Left colon (tissue), 2 donors: ENCODE data around the gene SHB. TPM values are rescaled to one million over a fixed set of nuclear protein-coding genes. Genes with fewer than 3 reads are reported as not detected.
"Not testable (repeated sequence)": the region's sequence is repeated elsewhere in the genome, so short reads cannot be mapped to it uniquely, and the experiment has no call there.

Experiments used
- ATAC-seq: fragments of 200-7000 bp; cut with Tn5 transposase; one replicate; pipeline ENCODE4 v1.9.1; 2020; ENCODE audit warnings: mild to moderate bottlenecking, moderate library complexity
- DNase-seq, 2 donors: peaks; one replicate each; pipeline ENCODE4 v3.0.0-alpha.2; 2020
- intact Hi-C, 2 donors: fragments of 100-400 bp; cut with DNase I in 1 of 2; cut with micrococcal nuclease in 1 of 2; formaldehyde crosslinking; loops; one replicate each; pipeline versions ENCODE4 v1.11.2 to v1.14.0; 2022; cut with DNase I, micrococcal nuclease
- total RNA-seq, 2 donors: library from RNA; stranded (reverse); fragmentation: NEBNext Ultra II Directional; extraction: Animal tissue kit (Norgen Biotek cat#: 25700); gene quantifications; one replicate each; pipeline ENCODE4 v1.2.1, GENCODE V29; 2021
- donor health status: DM: no; HTN: no; CAD: no.
- donor health status: DM: yes; HTN: yes; CAD: no.

Gene SHB
- total RNA-seq, 2 donors from 2014 or later: 19.6 to 26.2 TPM

DNA sequence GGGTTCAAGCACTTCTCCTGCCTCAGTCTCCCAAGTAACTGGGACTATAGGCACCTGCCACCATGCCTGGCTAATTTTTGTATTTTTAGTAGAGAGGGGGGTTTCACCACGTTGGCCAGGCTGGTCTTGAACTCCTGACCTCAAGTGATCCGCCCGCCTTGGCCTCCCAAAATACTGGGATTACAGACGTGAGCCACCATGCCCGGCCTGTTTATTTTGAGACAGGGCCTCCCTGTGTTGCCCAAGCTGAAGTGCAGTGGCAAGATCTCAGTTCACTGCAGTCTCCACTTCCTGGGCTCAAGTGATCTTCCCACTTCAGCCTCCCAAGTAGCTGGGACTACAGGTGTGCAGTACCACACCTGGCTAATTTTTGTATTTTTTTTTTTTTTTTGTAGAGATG lies 159.2 kb downstream of the SHB start:
- not testable (repeated sequence) for ATAC-seq, DNase-seq
- intact Hi-C loops: loop anchor here in 1 of 2 donors (5.0 to 10.0 kb wide), 3 partner anchors 175 to 455 kb away; no protein-coding TSS in a partner anchor

DNA sequence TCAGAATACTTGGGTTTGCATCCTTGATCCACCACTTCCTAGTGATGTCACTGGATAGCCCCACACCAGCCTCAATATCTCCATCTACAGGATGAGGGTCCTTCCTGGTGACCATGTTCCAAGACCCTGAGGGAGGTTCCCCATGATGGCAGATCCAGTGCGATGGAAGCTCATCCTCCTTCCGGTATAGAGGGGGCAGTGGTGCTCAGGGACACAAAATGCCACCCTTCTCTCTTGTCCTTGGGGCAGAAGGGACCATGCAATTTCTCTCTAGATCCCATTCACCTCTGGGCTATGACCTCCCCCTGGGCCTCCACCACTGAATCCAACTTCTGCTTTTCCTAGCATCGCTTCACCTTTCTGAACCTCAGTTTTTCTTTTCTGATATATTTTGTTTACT lies 159.7 kb downstream of the SHB start:
- ATAC-seq (no peak), DNase-seq (no peak)
- intact Hi-C loops: loop anchor here in 1 of 2 donors (5.0 to 10.0 kb wide), 2 partner anchors 253 to 455 kb away; no protein-coding TSS in a partner anchor

DNA sequence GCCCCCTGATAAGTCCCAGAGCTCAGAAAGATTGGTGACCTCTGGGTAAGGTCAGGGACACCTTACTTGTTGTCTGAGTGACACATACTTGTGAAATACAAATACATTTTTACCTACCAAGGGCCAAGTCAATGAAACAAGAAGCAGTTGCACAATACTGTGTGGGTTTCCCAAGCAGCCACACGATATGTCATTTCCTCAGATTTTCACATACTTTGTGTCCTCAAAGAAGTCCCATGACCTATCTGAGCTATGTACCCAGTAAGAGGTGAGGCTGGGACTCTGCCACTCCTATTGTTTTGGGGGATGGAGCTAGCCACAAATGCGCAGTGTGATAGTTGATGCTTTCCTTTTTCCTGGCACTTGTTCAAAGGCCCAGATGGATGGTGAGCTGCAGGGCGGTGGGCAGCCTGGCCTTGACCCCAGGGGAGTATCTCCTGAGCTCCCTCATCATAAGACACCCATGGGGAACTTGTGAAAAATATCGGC lies 160.3 kb downstream of the SHB start:
- intact Hi-C loops: loop anchor here in 1 of 2 donors (5.0 to 10.0 kb wide), 2 partner anchors 254 to 456 kb away; no protein-coding TSS in a partner anchor
- ATAC-seq (no peak), DNase-seq (no peak)

DNA sequence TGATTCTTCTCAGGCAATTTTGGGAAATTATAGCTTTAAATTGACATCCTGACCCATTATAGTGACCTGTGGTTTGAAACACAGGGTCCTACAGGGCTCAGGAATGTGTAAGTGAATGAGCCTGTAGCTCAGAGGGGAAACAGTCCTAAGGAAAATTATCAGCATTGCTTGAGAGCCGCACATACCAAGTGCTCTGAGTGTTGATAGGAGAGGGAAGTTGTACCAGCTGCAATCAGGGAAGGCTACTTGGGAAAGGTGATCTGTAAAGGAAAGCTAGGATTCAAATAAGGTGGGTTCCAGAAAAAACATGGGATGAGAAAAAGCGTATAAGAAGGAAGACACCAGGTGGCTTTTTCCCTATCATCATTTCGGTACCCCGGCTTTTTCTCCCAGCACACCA lies 160.7 kb downstream of the SHB start:
- intact Hi-C loops: loop anchor here in 1 of 2 donors (5.0 to 10.0 kb wide), 2 partner anchors 254 to 457 kb away; no protein-coding TSS in a partner anchor
- ATAC-seq: no peak
- DNase-seq: no peak

DNA sequence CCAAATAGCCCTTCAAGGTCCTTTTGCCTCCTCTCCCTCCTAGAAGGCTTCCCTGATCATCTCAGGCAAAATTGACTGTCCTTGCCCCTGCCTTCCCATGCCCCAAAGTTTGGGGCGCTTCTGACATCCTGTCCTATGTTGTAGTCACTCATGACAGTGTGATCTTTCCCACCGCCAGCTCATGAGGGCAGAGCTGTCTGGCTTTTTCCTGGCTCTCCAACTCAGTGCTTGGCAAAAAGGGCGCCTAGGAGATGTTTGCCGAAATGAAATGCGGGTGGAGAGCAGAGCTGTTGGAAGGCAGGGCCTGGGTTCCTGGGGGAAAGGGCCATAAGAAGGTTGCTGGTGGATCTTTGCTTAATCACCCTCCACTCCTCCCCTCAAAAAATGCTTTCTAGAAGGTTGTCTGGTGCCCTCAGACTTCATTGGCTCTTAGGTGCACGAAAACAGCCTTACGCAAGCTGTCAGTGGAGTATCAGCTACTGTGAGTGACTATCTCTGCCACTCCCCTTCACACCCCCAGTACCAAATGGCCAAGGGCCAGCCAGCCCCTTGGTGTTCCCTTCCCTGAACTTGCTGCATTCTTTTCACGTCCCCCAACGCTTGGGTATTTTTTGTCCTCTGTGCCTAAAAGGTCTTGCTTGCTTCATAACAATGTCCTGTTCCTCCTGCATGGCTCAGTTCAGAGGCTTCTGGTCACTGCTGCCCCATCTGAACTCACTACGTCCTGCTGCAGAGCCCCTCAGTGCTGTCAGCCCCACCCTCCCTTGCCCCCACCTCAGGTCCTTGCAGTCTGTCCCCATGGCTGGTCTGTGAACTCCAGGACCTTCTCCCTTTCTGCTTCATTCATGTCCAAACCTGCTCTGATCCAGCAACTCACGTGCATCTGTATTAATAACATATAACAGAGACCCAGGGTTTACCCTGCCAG lies 162.5 kb downstream of the SHB start:
- no peak for ATAC-seq
- intact Hi-C loops: loop anchor here in 1 of 2 donors (5.0 to 10.0 kb wide), 2 partner anchors 256 to 458 kb away; no protein-coding TSS in a partner anchor
- no peak for DNase-seq

DNA sequence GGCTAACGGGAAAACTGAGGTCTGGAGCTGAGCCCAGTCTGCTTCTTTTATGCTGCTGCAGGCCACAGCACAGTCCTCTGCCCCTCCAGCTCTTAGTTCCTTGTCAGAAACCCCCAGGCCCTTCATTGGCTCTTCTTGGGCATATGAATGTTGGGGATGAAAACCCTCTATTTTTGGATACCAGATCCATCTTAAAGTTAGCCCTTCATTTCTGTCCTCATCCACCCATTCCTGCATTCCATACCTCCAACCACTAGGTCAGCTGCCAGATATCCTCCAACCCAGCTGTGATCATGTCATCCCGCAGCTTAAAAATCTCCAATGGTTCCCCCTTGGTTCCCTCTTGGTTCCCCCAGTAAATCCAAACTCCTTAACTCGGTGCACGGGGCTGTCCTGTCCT lies 163.3 kb downstream of the SHB start:
- ATAC-seq (no peak), DNase-seq (no peak)
- intact Hi-C loops: loop anchor here in 1 of 2 donors (5.0 to 10.0 kb wide), 2 partner anchors 257 to 459 kb away; no protein-coding TSS in a partner anchor

DNA sequence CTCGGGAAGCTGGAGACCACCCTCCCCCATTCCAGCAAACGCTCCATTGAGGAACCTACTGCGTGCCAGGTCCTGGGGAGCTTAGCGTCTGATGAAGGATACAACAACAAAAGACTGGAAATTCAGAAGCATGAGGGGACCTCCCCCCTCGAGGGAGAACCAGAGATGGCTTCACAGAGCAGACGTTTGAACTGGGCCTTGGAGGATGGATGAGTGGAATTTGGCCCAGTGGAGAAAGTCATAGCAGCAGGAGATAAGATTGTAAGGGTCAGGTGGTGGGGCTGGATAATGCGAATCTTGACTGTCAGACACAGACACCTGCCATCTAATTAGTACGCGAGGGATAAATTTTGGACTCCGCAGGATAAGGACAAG lies 163.9 kb downstream of the SHB start:
- intact Hi-C loops: loop anchor here in 1 of 2 donors (5.0 to 10.0 kb wide), 2 partner anchors 257 to 460 kb away; no protein-coding TSS in a partner anchor
- ATAC-seq (no peak), DNase-seq (no peak)

DNA sequence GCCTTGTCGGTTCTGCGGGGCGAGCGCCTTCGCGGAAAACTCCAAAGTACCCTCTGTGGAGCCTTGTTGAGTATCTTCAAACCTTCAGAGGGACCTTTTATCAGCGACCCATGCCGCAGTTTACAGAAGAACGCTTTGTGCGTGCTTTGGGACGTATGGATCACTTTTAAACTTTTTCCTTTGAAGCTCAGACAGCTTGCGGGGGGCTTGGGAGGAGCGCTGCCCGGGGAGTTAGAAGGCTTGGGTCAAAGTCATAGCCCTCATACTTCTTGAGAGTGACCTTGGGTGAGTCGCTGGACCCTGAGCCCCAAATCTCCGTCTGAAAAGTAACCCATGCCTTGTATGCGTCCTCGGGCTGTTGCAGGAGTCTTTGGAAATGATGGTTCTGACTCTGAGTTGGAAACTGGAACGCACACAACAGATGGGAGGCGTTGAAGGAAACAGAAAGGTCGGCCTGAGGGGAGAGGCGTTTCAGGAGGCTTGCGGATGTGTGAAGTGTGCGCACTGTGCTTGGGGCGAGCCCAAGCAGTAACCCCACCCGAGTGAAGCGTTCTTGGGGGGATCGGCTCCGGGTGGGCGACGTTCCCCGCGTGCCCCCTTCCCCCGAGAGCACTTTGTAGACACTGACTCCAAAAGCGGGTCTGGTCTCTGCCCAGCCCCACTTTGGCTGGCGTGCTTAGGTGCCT lies 164.4 kb downstream of the SHB start:
- intact Hi-C loops: loop anchor here in 1 of 2 donors (5.0 to 10.0 kb wide), 2 partner anchors 258 to 460 kb away; no protein-coding TSS in a partner anchor
- DNase-seq (peak in 1 of 2 donors; percentile 50), ATAC-seq (peak; percentile 25)

DNA sequence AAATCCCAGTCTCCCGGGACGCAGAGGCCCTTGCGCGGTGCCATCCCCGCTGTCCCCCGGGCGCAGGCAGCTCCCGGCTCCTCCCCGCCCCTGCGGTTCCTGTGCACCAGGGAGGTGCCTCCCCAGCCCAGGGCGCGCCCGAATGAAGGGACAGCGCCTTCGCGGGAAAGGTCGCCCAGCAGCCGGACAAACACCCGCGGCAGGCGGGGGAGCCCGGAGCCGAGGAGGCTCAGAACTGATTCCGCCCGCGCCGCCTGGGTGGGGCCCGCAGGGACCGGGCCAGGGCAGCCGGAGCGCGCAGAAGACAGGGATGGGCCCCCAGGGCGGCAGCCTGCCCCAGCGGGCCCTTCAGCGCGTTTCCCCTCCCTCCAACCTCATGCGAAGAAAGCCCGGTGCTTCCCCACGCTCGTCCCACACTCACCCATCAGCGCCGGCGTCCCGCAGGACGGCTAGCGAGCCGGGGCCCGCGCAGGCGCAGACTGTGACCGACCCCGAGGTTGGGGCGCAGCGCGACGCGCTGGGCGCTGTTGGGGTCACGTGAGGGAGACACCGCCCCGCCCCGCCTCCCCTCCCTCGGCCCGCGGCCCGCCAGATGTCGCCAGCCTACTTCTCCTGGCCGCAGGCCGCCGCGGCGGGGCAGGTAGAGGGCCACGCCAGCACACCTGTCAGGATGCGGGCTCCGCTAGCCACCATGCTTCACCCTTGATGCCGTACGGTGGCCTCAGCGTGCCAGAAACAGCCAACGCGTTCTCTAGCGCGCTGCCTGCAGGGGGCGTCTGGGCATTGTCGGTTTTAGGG lies 165.2 kb downstream of the SHB start, which contains the start of gene SLC25A51:
TSS of gene SLC25A51 (minus strand) at position 481 of the 798 bp plus-strand sequence. CDS start 15,577 bp downstream, outside the sequence.
- intact Hi-C loops: loop anchor here in 1 of 2 donors (10.0 kb wide), 1 partner anchor 461 kb away; no protein-coding TSS in a partner anchor
- peak; percentile 90 to 96 for DNase-seq
- peak; percentile 85 for ATAC-seq

DNA sequence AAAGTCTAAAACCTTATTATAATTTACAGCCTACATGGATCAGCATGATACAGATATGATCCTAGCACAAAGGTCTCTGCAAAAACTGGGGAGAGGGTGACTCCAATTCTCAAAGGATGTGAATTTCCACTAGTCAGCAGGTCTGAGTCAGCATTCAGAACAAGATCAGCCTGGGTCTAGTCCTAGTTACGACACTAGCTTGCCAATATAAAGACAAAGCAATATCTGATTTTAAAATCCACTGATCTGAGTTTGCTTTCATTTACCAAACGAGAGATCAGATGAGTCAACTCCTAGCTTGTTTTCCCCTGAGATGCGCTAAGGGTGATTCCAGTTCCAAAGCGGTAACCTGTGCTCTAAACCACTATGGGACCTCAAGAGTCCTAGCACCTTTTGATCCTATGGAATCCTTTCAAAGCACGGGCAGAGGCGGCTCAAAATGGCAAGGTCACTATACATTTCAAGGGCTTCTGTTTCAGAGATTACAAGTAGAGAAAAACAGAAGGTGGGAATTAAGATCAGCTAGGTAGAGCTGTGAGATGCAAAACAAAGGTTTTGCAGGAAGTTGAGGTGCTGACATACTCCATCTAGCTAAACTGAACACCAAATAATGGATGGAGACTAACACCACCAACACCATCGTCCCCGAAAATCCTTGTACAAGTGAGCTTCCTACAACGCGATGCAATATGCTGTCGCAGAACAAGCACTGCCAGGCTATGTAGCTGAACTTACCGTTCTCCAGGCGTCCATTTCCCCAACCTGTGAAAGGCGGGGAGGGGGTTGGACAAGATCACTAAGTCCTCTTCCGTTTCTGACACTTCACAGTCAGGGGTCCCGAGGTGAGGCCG lies 166.0 kb downstream of the SHB start:
- DNase-seq (no peak), ATAC-seq (peak; percentile 9)
- intact Hi-C loops: loop anchor here in 1 of 2 donors (10.0 kb wide), 1 partner anchor 462 kb away; no protein-coding TSS in a partner anchor

DNA sequence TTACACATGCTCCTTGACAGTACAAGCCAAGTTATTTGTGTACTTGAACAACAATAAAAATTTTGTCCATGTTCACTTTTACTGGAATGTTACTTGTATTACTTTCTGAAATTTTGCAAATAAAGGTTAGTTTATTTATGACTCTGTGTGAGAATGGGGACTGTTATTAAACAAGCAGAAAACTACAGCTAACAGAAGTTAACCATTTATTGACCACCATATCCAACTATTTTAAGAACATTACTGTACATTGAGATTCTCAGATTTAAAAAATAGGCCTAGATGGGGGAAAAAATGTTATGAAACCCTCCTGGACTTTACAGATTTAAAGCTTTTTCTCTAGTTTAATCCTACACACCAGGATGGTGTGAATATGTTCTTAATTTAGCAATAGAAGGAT lies 166.9 kb downstream of the SHB start:
- DNase-seq: no peak
- no peak for ATAC-seq
- intact Hi-C loops: loop anchor here in 1 of 2 donors (10.0 kb wide), 1 partner anchor 463 kb away; no protein-coding TSS in a partner anchor

DNA sequence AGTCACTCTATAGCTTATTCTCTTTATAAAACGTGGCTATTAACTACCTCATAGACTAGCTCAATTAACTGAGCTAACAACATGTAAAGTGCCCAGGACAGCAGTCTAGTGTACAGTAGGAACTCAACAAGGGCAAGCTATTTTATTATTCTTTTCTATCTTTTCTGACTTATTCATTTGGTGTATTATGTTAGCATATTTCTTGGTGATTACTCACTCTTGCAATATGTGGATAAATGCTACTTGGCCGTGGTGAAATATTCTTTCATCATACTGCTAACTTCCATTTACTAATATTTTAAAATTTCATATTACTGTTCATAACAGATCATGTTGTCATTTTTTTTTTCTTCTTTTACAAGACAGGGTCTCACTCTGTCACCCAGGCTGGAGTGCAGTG lies 170.0 kb downstream of the SHB start:
- no peak for DNase-seq
- no peak for ATAC-seq
- intact Hi-C loops: no loop called here

DNA sequence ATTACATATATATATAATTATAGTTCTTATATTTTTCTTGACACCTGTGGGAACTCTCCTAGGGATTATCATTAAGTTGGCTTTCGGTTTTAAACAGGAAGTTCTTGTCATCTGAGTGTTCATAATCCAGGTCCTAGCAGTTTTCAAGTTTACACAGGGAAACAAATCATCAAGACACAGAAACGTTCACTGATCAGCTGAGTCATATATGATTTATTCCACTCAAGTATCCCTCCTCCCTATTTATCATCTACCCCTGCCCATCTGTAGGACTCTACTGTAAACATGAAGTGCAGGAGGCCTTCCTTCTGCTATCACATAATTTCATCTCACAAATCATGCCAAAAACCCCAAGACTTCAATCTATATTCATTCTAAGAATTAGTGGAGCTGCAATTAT lies 171.4 kb downstream of the SHB start:
- ATAC-seq: no peak
- intact Hi-C loops: no loop called here
- DNase-seq: no peak

DNA sequence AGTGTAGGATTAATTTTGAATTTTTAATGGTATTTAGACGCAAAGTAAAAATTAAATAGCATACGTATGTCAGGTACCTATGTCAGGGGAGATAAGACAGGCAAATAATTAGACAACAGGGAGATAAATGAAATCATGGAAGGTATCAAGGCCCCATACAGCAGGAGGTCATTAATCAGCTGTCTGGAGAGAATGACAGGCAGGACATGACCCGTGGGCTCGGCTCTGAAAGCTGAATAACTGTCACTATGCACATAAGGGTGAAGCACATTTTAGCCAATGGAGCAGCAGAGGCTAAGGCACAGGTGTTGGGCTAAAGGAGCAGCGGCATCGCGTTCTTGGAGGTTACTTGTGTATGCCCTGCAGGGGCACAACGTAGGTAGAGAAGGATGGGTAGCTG lies 177.0 kb downstream of the SHB start:
- ATAC-seq: no peak
- intact Hi-C loops: no loop called here
- DNase-seq: no peak

DNA sequence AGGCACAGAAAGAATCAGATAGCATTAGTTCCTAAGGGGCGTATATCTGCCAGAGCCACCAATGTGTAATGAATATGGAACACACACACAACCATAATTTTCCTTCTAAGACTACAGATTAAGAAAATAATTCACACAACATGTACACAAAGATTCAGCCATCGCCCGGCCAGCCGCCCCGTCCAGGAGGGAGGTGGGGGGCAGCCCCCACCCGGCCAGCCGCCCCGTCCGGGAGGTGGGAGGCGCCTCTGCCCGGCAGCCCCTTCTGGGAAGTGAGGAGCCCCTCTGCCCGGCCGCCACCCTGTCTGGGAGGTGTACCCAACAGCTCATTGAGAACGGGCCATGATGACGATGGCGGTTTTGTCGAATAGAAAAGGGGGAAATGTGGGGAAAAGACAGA lies 178.0 kb downstream of the SHB start:
- intact Hi-C loops, ATAC-seq, DNase-seq: not testable (repeated sequence)

DNA sequence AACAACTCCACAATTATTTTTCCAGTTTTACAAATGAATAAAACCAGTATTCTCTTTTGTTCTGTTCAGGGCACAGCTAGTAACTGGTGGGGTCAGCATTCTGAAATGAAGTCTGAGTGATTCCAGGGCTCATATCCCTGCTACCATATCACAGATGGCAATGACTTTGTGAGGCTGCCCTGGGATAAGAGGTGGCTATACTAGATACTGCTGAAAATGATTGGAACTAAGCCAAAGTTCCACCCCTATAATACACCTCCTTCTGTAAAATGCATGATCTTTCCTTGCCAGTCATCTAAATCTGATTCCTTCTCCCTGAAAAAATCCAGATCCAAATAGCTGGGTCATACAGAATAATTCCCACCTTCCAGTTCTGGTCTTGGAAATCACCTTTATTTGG lies 179.5 kb downstream of the SHB start:
- intact Hi-C loops: no loop called here
- ATAC-seq: no peak

DNA sequence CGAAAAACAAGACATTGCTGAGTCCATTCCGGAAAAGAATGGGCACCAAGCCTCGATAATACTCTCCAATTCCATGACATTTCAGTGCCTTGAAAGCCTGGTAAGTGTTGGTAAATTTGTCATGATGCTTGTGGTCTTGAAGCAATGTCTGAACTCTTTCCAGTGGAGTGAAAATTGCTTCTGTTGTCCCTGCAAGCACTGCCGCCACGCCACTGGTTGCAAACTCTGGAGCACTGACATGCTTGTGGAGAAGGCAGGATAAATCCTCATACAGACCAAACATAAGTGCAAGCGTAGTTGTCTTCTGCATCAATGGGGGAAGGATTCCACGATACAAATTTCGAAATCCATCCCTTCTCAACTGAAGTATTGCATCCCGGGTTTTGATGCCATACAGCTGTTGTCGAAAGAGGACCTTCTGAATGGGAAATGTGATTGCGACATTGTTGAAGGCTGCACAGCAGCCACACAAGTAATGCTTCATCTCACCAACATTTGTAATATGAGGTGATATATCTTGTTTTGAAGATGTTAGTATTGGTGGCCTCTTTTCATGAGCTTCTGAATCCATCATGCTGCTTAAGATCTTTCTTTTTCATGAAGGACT lies 180.9 kb downstream of the SHB start:
- DNase-seq, intact Hi-C loops, ATAC-seq: not testable (repeated sequence)

More for the DNA sequence above, 179.5 kb downstream of the SHB start:
- no peak for DNase-seq
